GM21515 (cell line): ENCODE data around the gene ABHD14A.
A peak's percentile ranks its signal among the peaks of the same experiment; 100 is the strongest.
"Not testable (repeated sequence)": the region's sequence is repeated elsewhere in the genome, so short reads cannot be mapped to it uniquely, and the experiment has no call there.

Experiments
- ATAC-seq: cut with Tn5 transposase; IDR thresholded peaks from one replicate; pipeline ENCODE4 v1.9.1; 2021; ENCODE audit not compliant: unreplicated experiment

Gene ABHD14A

GRCh38 chr3:51993657-51994056, 18.8 kb downstream of the ABHD14A start:
- ATAC-seq = not testable (repeated sequence)

- ATAC-seq = no peak
These were observed 19.7 kb downstream of the ABHD14A start for GRCh38 chr3:51994530-51994929.

GRCh38 chr3:51995346-51996163, 20.7 kb downstream of the ABHD14A start, which contains the start of gene RPL29:
TSS of gene RPL29 (minus strand) at chr3:51995895. CDS start at chr3:51995461, 434 bp downstream.
- ATAC-seq = peak; percentile 83

- no peak for ATAC-seq
These were observed 22.3 kb downstream of the ABHD14A start for GRCh38 chr3:51997172-51997571.

- no peak for ATAC-seq
These were observed 23.2 kb downstream of the ABHD14A start for GRCh38 chr3:51997935-51998596.

GRCh38 chr3:51998774-51999173, 23.9 kb downstream of the ABHD14A start:
- no peak for ATAC-seq

- ATAC-seq = no peak
These were observed 25.0 kb downstream of the ABHD14A start for GRCh38 chr3:51999846-52000245.

GRCh38 chr3:52001443-52001974, 26.6 kb downstream of the ABHD14A start:
- peak; percentile 86 for ATAC-seq

GRCh38 chr3:52002748-52003147, 27.9 kb downstream of the ABHD14A start:
- ATAC-seq = no peak

GRCh38 chr3:52004163-52004787, 29.4 kb downstream of the ABHD14A start:
- no peak for ATAC-seq

GRCh38 chr3:52004906-52005395, 30.1 kb downstream of the ABHD14A start:
- ATAC-seq = no peak

- ATAC-seq = no peak
These were observed 30.7 kb downstream of the ABHD14A start for GRCh38 chr3:52005571-52005986.

GRCh38 chr3:52006017-52006819, 31.4 kb downstream of the ABHD14A start:
- ATAC-seq = no peak

- no peak for ATAC-seq
These were observed 31.9 kb downstream of the ABHD14A start for GRCh38 chr3:52006820-52007133.

- no peak for ATAC-seq
These were observed 32.4 kb downstream of the ABHD14A start for GRCh38 chr3:52007291-52007690.

- ATAC-seq = no peak
These were observed 35.6 kb downstream of the ABHD14A start for GRCh38 chr3:52010431-52010830.

GRCh38 chr3:52012699-52013098, 37.8 kb downstream of the ABHD14A start:
- ATAC-seq = no peak

GRCh38 chr3:52013802-52014598, 39.1 kb downstream of the ABHD14A start:
- ATAC-seq = no peak

GRCh38 chr3:52014613-52015012, 39.7 kb downstream of the ABHD14A start:
- no peak for ATAC-seq
